ENCODE results near the gene ASAP2. TPM values are rescaled to one million over a fixed set of nuclear protein-coding genes. Genes with fewer than 3 reads are reported as not detected.
"Not testable (repeated sequence)": the region's sequence is repeated elsewhere in the genome, so short reads cannot be mapped to it uniquely, and the experiment has no call there.

The ASAP2 gene
- polyA plus RNA-seq, 1 donor (not counting 4 experiments of a cell fraction or from before 2014, with no cell fraction given), result 54.2 TPM

DNA sequence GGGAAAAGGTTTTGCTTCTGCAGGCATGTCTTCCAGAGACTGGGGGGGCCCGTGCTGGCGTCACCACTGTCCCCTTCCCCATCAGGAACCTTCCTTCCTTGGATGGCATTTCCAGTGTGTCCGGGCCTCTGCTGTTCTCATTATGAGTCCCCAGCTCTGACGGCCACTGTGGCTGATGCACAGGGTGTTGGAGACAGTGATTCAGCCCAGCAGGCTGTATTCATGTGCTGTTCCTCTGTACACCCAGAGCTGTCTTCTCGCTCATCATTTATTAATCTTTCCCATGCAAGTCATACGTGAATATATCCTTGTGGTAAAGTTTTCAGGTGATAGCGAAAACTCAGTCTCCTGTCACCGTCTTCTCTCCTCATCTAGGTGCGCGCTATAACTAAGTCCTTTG is 57.7 kb downstream of the ASAP2 start:
- H3K9me3 ChIP-seq (ENCODE audit: control insufficient read depth, low read depth, low read length), result no peaks in the 10 kb centered on the region
- H3K4me3 ChIP-seq (ENCODE audit: control insufficient read depth in 2 of 3, extremely low read depth in 1 of 3, insufficient read depth in 2 of 3, low read depth in 1 of 3, low read length in 3 of 3), result no peak overlapping the region
- H3K79me2 ChIP-seq (ENCODE audit: control insufficient read depth, insufficient read depth, low read length), result peaks cover 98% of the 10 kb centered on the region
- FAIRE-seq (no peak), DNase-seq (ENCODE audit: low read depth, low spot score) (no peak)
- no peaks in the 10 kb centered on the region for H4K20me1 ChIP-seq (ENCODE audit: control insufficient read depth, extremely low read depth, insufficient read depth, low read length)
- no peaks in the 10 kb centered on the region for H3K27me3 ChIP-seq (ENCODE audit: control insufficient read depth, extremely low read depth, insufficient read depth, low read length)
- H3K36me3 ChIP-seq (ENCODE audit: control insufficient read depth in 2 of 2, extremely low read depth in 1 of 2, insufficient read depth in 2 of 2, low read length in 2 of 2), result peaks cover 11 to 16% of the 10 kb centered on the region in 2 experiments
- TF ChIP-seq, protein P1, sequence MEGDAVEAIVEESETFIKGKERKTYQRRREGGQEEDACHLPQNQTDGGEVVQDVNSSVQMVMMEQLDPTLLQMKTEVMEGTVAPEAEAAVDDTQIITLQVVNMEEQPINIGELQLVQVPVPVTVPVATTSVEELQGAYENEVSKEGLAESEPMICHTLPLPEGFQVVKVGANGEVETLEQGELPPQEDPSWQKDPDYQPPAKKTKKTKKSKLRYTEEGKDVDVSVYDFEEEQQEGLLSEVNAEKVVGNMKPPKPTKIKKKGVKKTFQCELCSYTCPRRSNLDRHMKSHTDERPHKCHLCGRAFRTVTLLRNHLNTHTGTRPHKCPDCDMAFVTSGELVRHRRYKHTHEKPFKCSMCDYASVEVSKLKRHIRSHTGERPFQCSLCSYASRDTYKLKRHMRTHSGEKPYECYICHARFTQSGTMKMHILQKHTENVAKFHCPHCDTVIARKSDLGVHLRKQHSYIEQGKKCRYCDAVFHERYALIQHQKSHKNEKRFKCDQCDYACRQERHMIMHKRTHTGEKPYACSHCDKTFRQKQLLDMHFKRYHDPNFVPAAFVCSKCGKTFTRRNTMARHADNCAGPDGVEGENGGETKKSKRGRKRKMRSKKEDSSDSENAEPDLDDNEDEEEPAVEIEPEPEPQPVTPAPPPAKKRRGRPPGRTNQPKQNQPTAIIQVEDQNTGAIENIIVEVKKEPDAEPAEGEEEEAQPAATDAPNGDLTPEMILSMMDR (optimal IDR thresholded peaks at IDR 0.05 in 1 of 3, IDR thresholded peaks at IDR 0.05 in 1 of 3, conservative IDR thresholded peaks at IDR 0.05 in 1 of 3; ENCODE audit: extremely low read depth in 1 of 3, insufficient read depth in 2 of 3, low read length in 3 of 3), result no peak
- no peak for TF ChIP-seq EZH2 (IDR thresholded peaks at IDR 0.05; ENCODE audit: low read length)
- dilution Hi-C loops (cut with MboI; ENCODE audit: extremely low pct_ligation_motif_present, low sequenced_read_pairs), result no loop called here
- H3K4me1 ChIP-seq (ENCODE audit: control insufficient read depth, extremely low read depth, insufficient read depth, low read length), result no peaks in the 10 kb centered on the region
- no peak overlapping the region for H3K4me2 ChIP-seq (ENCODE audit: control insufficient read depth, extremely low read depth, insufficient read depth, low read depth, low read length)
- H2AFZ ChIP-seq (ENCODE audit: control insufficient read depth, low read length), result no peak overlapping the region
- H3K9me1 ChIP-seq (ENCODE audit: control insufficient read depth, extremely low read depth, insufficient read depth, low read length), result no peaks in the 10 kb centered on the region
- no peak overlapping the region for H3K9ac ChIP-seq (ENCODE audit: control insufficient read depth, extremely low read depth, insufficient read depth, low read length)
- no peak overlapping the region for H3K27ac ChIP-seq (ENCODE audit: control insufficient read depth, insufficient read depth, low read length)

DNA sequence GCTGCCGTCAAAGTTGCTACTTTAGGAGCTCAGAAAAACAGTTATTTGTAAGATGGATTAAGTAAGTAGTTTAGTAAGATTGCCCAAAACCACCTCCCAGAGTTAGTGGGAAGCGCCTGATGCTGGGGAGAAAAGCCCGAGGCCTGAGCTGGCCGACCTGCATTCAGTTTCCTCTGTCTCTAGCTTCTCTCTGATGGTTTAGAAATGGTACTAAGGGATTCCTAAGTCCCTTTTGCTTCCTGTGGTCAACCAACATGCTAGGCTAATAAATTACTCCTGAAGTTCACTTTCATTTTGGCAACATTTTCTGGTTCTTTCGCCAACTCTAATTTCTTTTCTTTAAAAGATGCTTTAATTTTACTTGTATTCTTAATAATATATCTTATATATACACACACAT is 60.1 kb downstream of the ASAP2 start:
- peaks cover 11 to 12% of the 10 kb centered on the region in 2 experiments for H3K36me3 ChIP-seq (ENCODE audit: control insufficient read depth in 2 of 2, extremely low read depth in 1 of 2, insufficient read depth in 2 of 2, low read length in 2 of 2)
- H3K27ac ChIP-seq (ENCODE audit: control insufficient read depth, insufficient read depth, low read length), result no peak overlapping the region
- dilution Hi-C loops (cut with MboI; ENCODE audit: extremely low pct_ligation_motif_present, low sequenced_read_pairs), result no loop called here
- H2AFZ ChIP-seq (ENCODE audit: control insufficient read depth, low read length), result no peak overlapping the region
- H3K4me3 ChIP-seq (ENCODE audit: control insufficient read depth in 2 of 3, extremely low read depth in 1 of 3, insufficient read depth in 2 of 3, low read depth in 1 of 3, low read length in 3 of 3), result no peak overlapping the region
- no peaks in the 10 kb centered on the region for H3K4me1 ChIP-seq (ENCODE audit: control insufficient read depth, extremely low read depth, insufficient read depth, low read length)
- no peaks in the 10 kb centered on the region for H3K9me1 ChIP-seq (ENCODE audit: control insufficient read depth, extremely low read depth, insufficient read depth, low read length)
- peaks cover 95% of the 10 kb centered on the region for H3K79me2 ChIP-seq (ENCODE audit: control insufficient read depth, insufficient read depth, low read length)
- TF ChIP-seq, protein P1 (optimal IDR thresholded peaks at IDR 0.05 in 1 of 3, IDR thresholded peaks at IDR 0.05 in 1 of 3, conservative IDR thresholded peaks at IDR 0.05 in 1 of 3; ENCODE audit: extremely low read depth in 1 of 3, insufficient read depth in 2 of 3, low read length in 3 of 3), result no peak
- no peak for TF ChIP-seq EZH2 (IDR thresholded peaks at IDR 0.05; ENCODE audit: low read length)
- FAIRE-seq, result no peak
- no peak overlapping the region for H3K9ac ChIP-seq (ENCODE audit: control insufficient read depth, extremely low read depth, insufficient read depth, low read length)
- no peaks in the 10 kb centered on the region for H4K20me1 ChIP-seq (ENCODE audit: control insufficient read depth, extremely low read depth, insufficient read depth, low read length)
- no peak overlapping the region for H3K4me2 ChIP-seq (ENCODE audit: control insufficient read depth, extremely low read depth, insufficient read depth, low read depth, low read length)
- no peaks in the 10 kb centered on the region for H3K27me3 ChIP-seq (ENCODE audit: control insufficient read depth, extremely low read depth, insufficient read depth, low read length)
- DNase-seq (ENCODE audit: low read depth, low spot score), result no peak
- H3K9me3 ChIP-seq (ENCODE audit: control insufficient read depth, low read depth, low read length), result peaks cover under 1% of the 10 kb centered on the region

DNA sequence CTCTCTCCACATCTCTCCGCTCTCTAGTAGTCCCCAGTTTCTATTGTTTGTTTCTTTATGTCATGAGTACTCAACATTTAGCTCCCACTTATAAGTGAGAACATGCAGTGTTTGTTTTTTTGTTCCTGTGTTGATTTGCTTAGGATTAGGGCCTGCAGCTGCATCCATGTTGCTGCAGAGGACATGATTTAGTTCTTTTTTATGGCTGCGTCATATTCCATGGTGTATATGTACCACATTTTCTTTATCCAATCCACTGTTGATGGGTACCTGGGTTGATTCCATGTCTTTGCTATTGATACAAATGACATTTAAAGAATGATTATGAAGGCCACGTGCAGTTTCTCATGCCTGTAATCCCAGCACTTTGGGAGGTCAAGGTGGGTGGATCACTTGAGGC is 60.7 kb downstream of the ASAP2 start:
- H3K27me3 ChIP-seq (ENCODE audit: control insufficient read depth, extremely low read depth, insufficient read depth, low read length); H3K4me3 ChIP-seq (ENCODE audit: control insufficient read depth in 2 of 3, extremely low read depth in 1 of 3, insufficient read depth in 2 of 3, low read depth in 1 of 3, low read length in 3 of 3); H2AFZ ChIP-seq (ENCODE audit: control insufficient read depth, low read length); H3K9me3 ChIP-seq (ENCODE audit: control insufficient read depth, low read depth, low read length); FAIRE-seq; dilution Hi-C loops (cut with MboI; ENCODE audit: extremely low pct_ligation_motif_present, low sequenced_read_pairs); H3K9ac ChIP-seq (ENCODE audit: control insufficient read depth, extremely low read depth, insufficient read depth, low read length); H3K4me2 ChIP-seq (ENCODE audit: control insufficient read depth, extremely low read depth, insufficient read depth, low read depth, low read length); H3K27ac ChIP-seq (ENCODE audit: control insufficient read depth, insufficient read depth, low read length); H4K20me1 ChIP-seq (ENCODE audit: control insufficient read depth, extremely low read depth, insufficient read depth, low read length); H3K9me1 ChIP-seq (ENCODE audit: control insufficient read depth, extremely low read depth, insufficient read depth, low read length); H3K4me1 ChIP-seq (ENCODE audit: control insufficient read depth, extremely low read depth, insufficient read depth, low read length); DNase-seq (ENCODE audit: low read depth, low spot score): not testable (repeated sequence)
- Histone ChIP-seq H3K79me2 (ENCODE audit: control insufficient read depth, insufficient read depth, low read length) (peaks cover 95% of the 10 kb centered on the region), H3K36me3 (ENCODE audit: control insufficient read depth in 2 of 2, extremely low read depth in 1 of 2, insufficient read depth in 2 of 2, low read length in 2 of 2) (peaks cover 11 to 12% of the 10 kb centered on the region in 2 experiments)
